H1 (cell line): ENCODE data around the gene MEN1. TPM values are rescaled to one million over a fixed set of nuclear protein-coding genes. Genes with fewer than 3 reads are reported as not detected.

ENCODE experiments used
- CTCF ChIA-PET: fragments of 300-600 bp; sonication (Branson Sonifier 250); formaldehyde crosslinking; loops from one replicate; lab custom pipeline; 2021; ENCODE audit not compliant: partially characterized antibody; lab: Charles Lee
- POLR2A ChIA-PET: fragments of 300-600 bp; sonication (Branson Sonifier 250); formaldehyde crosslinking; loops from one replicate; lab custom pipeline; 2021; ENCODE audit warnings: inconsistent platforms; ENCODE audit not compliant: partially characterized antibody; lab: Charles Lee
- DNase-seq, 2 experiments: peaks; one replicate each; pipeline versions ENCODE4 v3.0.0 to v3.0.0-alpha.2; 2010 to 2022; ENCODE audit warnings: low spot score in 2 of 2, low read depth in 1 of 2, mixed read lengths in 1 of 2
- FAIRE-seq: peaks from 2 replicates; lab custom pipeline; 2011; peaks lifted over from hg19 to GRCh38; lab: Jason Lieb, UNC
- H2AFZ ChIP-seq: 2 replicates; pipeline ENCODE4 v1.8.1; 2012; ENCODE audit warnings: low read length, inconsistent platforms
- H2AK5ac ChIP-seq: 2 replicates; pipeline ENCODE4 v1.6.1; 2013; ENCODE audit warnings: low read depth, low read length
- H2BK120ac ChIP-seq: replicated peaks from 2 replicates; pipeline ENCODE3; 2013; ENCODE audit warnings: low read depth, low read length, inconsistent platforms
- H2BK12ac ChIP-seq: 2 replicates; pipeline ENCODE4 v1.6.1; 2013; ENCODE audit warnings: low read depth, low read length
- H2BK15ac ChIP-seq: 2 replicates; pipeline ENCODE4 v1.6.1; 2013; ENCODE audit warnings: low read length
- H2BK20ac ChIP-seq: 2 replicates; pipeline ENCODE4 v1.6.1; 2013; ENCODE audit warnings: low read length
- H2BK5ac ChIP-seq: 2 replicates; pipeline ENCODE4 v1.6.1; 2013; ENCODE audit warnings: low read depth, low read length
- H3K14ac ChIP-seq: 2 replicates; pipeline ENCODE4 v1.6.1; 2013; ENCODE audit warnings: inconsistent platforms; ENCODE audit not compliant: insufficient read length
- H3K18ac ChIP-seq: 2 replicates; pipeline ENCODE4 v1.6.1; 2013; ENCODE audit warnings: low read length; ENCODE audit errors: extremely low read depth
- H3K23ac ChIP-seq: 2 replicates; pipeline ENCODE4 v1.6.1; 2013; ENCODE audit warnings: inconsistent platforms; ENCODE audit not compliant: insufficient read length
- H3K23me2 ChIP-seq: 2 replicates; pipeline ENCODE4 v1.6.1; 2013; ENCODE audit warnings: low read depth, low read length
- H3K27ac ChIP-seq: 2 replicates; pipeline ENCODE4 v1.6.1; 2011; ENCODE audit warnings: low read depth, low read length, inconsistent platforms
- H3K27me3 ChIP-seq, 4 experiments: replicated peaks in 1 of 4; 1 replicate in 1 of 4; 2 replicates in 3 of 4; pipeline versions ENCODE4 v1.6.1 to v1.8.1; 2011 to 2013; ENCODE audit warnings: low read length in 3 of 4, mild to moderate bottlenecking in 3 of 4, inconsistent platforms in 2 of 4, mixed read lengths in 2 of 4, moderate library complexity in 1 of 4; ENCODE audit not compliant: control insufficient read depth in 3 of 4, insufficient read depth in 3 of 4; ENCODE audit errors: extremely low read depth in 1 of 4
- H3K36me3 ChIP-seq, 4 experiments: 2 replicates each; pipeline versions ENCODE4 v1.6.1 to v1.8.1; 2011 to 2013; ENCODE audit warnings: mild to moderate bottlenecking in 4 of 4, low read length in 3 of 4, moderate library complexity in 2 of 4, control low read depth in 1 of 4, inconsistent platforms in 1 of 4; ENCODE audit not compliant: insufficient read depth in 4 of 4, control insufficient read depth in 2 of 4
- H3K4ac ChIP-seq: replicated peaks from 2 replicates; pipeline ENCODE3; 2013; ENCODE audit warnings: low read length, low read depth, mixed read lengths, inconsistent platforms; ENCODE audit not compliant: insufficient read length
- H3K4me1 ChIP-seq, 4 experiments: replicated peaks in 1 of 4; 1 replicate in 1 of 4; 2 replicates in 3 of 4; pipeline versions ENCODE4 v1.6.1 to v1.8.1; 2011 to 2013; ENCODE audit warnings: low read length in 3 of 4, inconsistent platforms in 2 of 4, mixed read lengths in 1 of 4; ENCODE audit not compliant: insufficient read depth in 4 of 4, control insufficient read depth in 3 of 4
- H3K4me2 ChIP-seq, 2 experiments: 2 replicates each; pipeline versions ENCODE4 v1.6.1 to v1.8.1; 2011 to 2013; ENCODE audit warnings: low read depth in 2 of 2, low read length in 2 of 2, control low read depth in 1 of 2, inconsistent platforms in 1 of 2, mild to moderate bottlenecking in 1 of 2; ENCODE audit not compliant: insufficient read depth in 1 of 2
- H3K4me3 ChIP-seq, 4 experiments: fragments of 200-600, 300-600 bp in 1 of 4; sonication (generic), shearing (Covaris generic), sonication (Bioruptor Twin) in 1 of 4; 2 replicates each; pipeline versions ENCODE4 v1.5.1 to v1.8.1; 2011 to 2016; ENCODE audit warnings: low read length in 4 of 4, low read depth in 3 of 4, control low read depth in 2 of 4, inconsistent platforms in 2 of 4, mild to moderate bottlenecking in 2 of 4, mixed read lengths in 1 of 4, moderate library complexity in 1 of 4; ENCODE audit not compliant: insufficient read depth in 2 of 4; ENCODE audit errors: extremely low read depth in 1 of 4
- H3K56ac ChIP-seq: replicated peaks from 2 replicates; pipeline ENCODE3; 2013; ENCODE audit warnings: low read depth, mild to moderate bottlenecking, mixed read lengths, low read length, inconsistent platforms; ENCODE audit not compliant: insufficient read length
- H3K79me1 ChIP-seq: 2 replicates; pipeline ENCODE4 v1.6.1; 2013; ENCODE audit warnings: low read depth, low read length, control low read depth
- H3K79me2 ChIP-seq, 2 experiments: 2 replicates each; pipeline versions ENCODE4 v1.6.1 to v1.8.1; 2012 to 2013; ENCODE audit warnings: low read length in 2 of 2, mild to moderate bottlenecking in 2 of 2, inconsistent platforms in 1 of 2; ENCODE audit not compliant: insufficient read depth in 2 of 2, control insufficient read depth in 1 of 2
- H3K9ac ChIP-seq, 4 experiments: replicated peaks in 1 of 4; 1 replicate in 1 of 4; 2 replicates in 3 of 4; pipeline versions ENCODE4 v1.6.1 to v1.8.1; 2011 to 2013; ENCODE audit warnings: low read depth in 3 of 4, low read length in 3 of 4, control low read depth in 2 of 4, mild to moderate bottlenecking in 2 of 4, moderate library complexity in 2 of 4, inconsistent platforms in 1 of 4; ENCODE audit errors: extremely low read depth in 1 of 4
- H3K9me3 ChIP-seq, 2 experiments: 2 replicates each; pipeline versions ENCODE4 v1.6.1 to v1.8.1; 2012 to 2013; ENCODE audit warnings: mild to moderate bottlenecking in 2 of 2, moderate library complexity in 2 of 2, control low read depth in 1 of 2, inconsistent platforms in 1 of 2, low read depth in 1 of 2, low read length in 1 of 2, mixed read lengths in 1 of 2; ENCODE audit not compliant: insufficient read depth in 2 of 2
- H4K20me1 ChIP-seq, 2 experiments: replicated peaks in 1 of 2; 2 replicates each; pipeline versions ENCODE3 to v1.8.1; 2011 to 2013; ENCODE audit warnings: inconsistent platforms in 2 of 2, low read length in 2 of 2, mild to moderate bottlenecking in 1 of 2; ENCODE audit not compliant: insufficient read depth in 2 of 2, control insufficient read depth in 1 of 2
- H4K5ac ChIP-seq: 2 replicates; pipeline ENCODE4 v1.6.1; 2013; ENCODE audit warnings: low read length, low read depth, mixed read lengths, inconsistent platforms; ENCODE audit not compliant: insufficient read length
- H4K8ac ChIP-seq: 2 replicates; pipeline ENCODE4 v1.8.0; 2013; ENCODE audit warnings: mild to moderate bottlenecking, moderate library complexity, low read length, inconsistent platforms; ENCODE audit not compliant: insufficient read depth; ENCODE audit errors: extremely low read depth
- H4K91ac ChIP-seq: replicated peaks from 2 replicates; pipeline ENCODE3; 2013; ENCODE audit warnings: low read length, mixed read lengths, inconsistent platforms; ENCODE audit not compliant: insufficient read length
- CBX5 ChIP-seq: fragments of 300-800, 300-1000 bp; sonication (generic); IDR thresholded peaks from 2 replicates; pipeline ENCODE4 v1.7.1; 2016; ENCODE audit warnings: antibody characterized with exemption, low read length, low read depth
- JUN ChIP-seq: IDR thresholded peaks from 2 replicates; pipeline ENCODE4 v1.6.1; 2011; ENCODE audit warnings: low read depth, mild to moderate bottlenecking, improper control_type of control experiment, low read length
- JUND ChIP-seq: IDR thresholded peaks from 2 replicates; pipeline ENCODE4 v1.6.1; 2011; ENCODE audit warnings: mild to moderate bottlenecking, improper control_type of control experiment, low read length
- SUZ12 ChIP-seq: fragments of 200-600 bp; sonication (generic); IDR thresholded peaks from 2 replicates; pipeline ENCODE4 v1.6.1; 2012; ENCODE audit warnings: mild to moderate bottlenecking, inconsistent platforms, low read length, moderate library complexity, mixed read lengths
- TEAD4 ChIP-seq: IDR thresholded peaks from 2 replicates; pipeline ENCODE4 v1.6.1; 2012; ENCODE audit warnings: low read depth, low read length, inconsistent platforms, mixed read lengths
- WGBS, 2 experiments: shearing (Covaris generic) in 1 of 2; methylation state at CpG; one replicate each; pipeline versions ENCODE4 v1.1.6 to v1.1.7; 2013 to 2015; ENCODE audit warnings: low lambda C conversion rate in 2 of 2, mixed read lengths in 2 of 2, inconsistent platforms in 1 of 2, low coverage in 1 of 2, missing lambda C conversion rate in 1 of 2; ENCODE audit not compliant: insufficient replicate concordance in 2 of 2, insufficient coverage in 1 of 2, insufficient read length in 1 of 2; ENCODE audit errors: extremely low coverage in 1 of 2, missing lambda C conversion rate in 1 of 2; 5-methylcytosine and 5-hydroxymethylcytosine counted together
- polyA plus RNA-seq, 7 experiments: library from polyadenylated mRNA; depleted of rRNA in 3 of 7; stranded (reverse) in 5 of 7; unstranded in 2 of 7; fragments of >200 nt in 5 of 7; fragments of 200-250 nt in 2 of 7; gene quantifications; 1 replicate in 5 of 7; 2 replicates in 1 of 7; 4 replicates in 1 of 7; pipeline versions ENCODE4 v1.2.1 to v1.2.3, GENCODE V29; 2011 to 2013; ENCODE audit warnings: missing spikeins in 2 of 7, mixed read lengths in 2 of 7
- total RNA-seq: library from RNA; stranded (reverse); fragmentation: NEBNext Ultra II Directional; extraction: Animal tissue kit (Norgen Biotek cat#: 25700); gene quantifications from 2 replicates; pipeline ENCODE4 v1.2.1, GENCODE V29; 2021

MEN1 gene
- total and polyA plus RNA-seq, 2 of the 8 experiments (the other 6 are each of a cell fraction or from before 2014, with no cell fraction given) = 47.2 to 56.3 TPM

GRCh38 chr11:64854534-64855502 lies 44.5 kb upstream of the MEN1 start:
- Histone ChIP-seq H3K36me3 (peaks cover 0 to 5% (median 0%) of the 10 kb centered on the region in 4 experiments; a peak in 3 of 8 replicates), H4K20me1 (peaks cover 0 to 5% of the 10 kb centered on the region in 2 experiments), H2BK15ac (no peak overlapping the region), H3K14ac (no peak overlapping the region), H2BK12ac (no peak overlapping the region), H2BK5ac (peak overlapping the region; percentile 85), H3K56ac (no peak overlapping the region), H4K5ac (no peak overlapping the region), H3K23me2 (no peaks in the 10 kb centered on the region), H3K4me1 (peaks cover 0 to 12% (median 5%) of the 10 kb centered on the region in 4 experiments; a peak in 5 of 7 replicates), H3K9me3 (no peaks in the 10 kb centered on the region), H2AK5ac (no peak overlapping the region), H3K79me2 (no peaks in the 10 kb centered on the region), H3K4me3 (no peak overlapping the region), H3K4me2 (no peak overlapping the region), H2AFZ (no peak overlapping the region), H3K4ac (no peak overlapping the region), H3K27ac (no peak overlapping the region), H3K27me3 (no peaks in the 10 kb centered on the region), H3K9ac (peak overlapping the region in 1 of 4 experiments; percentile 5; a peak in 1 of 7 replicates), H3K18ac (no peak overlapping the region), H4K8ac (no peak overlapping the region; the same call in 1 of the 2 replicates), H2BK120ac (no peak overlapping the region), H3K79me1 (no peaks in the 10 kb centered on the region), H2BK20ac (no peak overlapping the region), H4K91ac (no peak overlapping the region), H3K23ac (no peak overlapping the region)
- TF ChIP-seq SUZ12 (no peak), JUND (peak; percentile 85; the same call in 1 of the 2 replicates), JUN (0 out of 2 replicates have a peak, but pooled peaks have one; percentile 12), TEAD4 (0 out of 2 replicates have a peak, but pooled peaks have one; percentile 10), CBX5 (no peak)
- ChIA-PET POLR2A (interaction anchor here (0.6 to 25.7 kb wide), 3 partner anchors 30 to 257 kb away, joined by 3 to 408 read pairs (median 3); partner anchors contain the start of genes EHD1 and TM7SF2), CTCF (interaction anchor here (0.6 to 32.3 kb wide), 5 partner anchors 4 to 157 kb away, joined by 3 to 1058 read pairs (median 321); partner anchors contain the start of gene EHD1)
- 91% methylated on average over 37 of the region's 45 CpGs; no CpG with 5 or more reads in 1 of the 2 experiments for WGBS, 2 experiments
- no peak for DNase-seq
- no peak for FAIRE-seq
